PC-3 (cell line): ENCODE data around the gene TAF10.

Experiments used
- EZH2 ChIP-seq: fragments of 300-600 bp; sonication (generic); IDR thresholded peaks from one replicate; pipeline ENCODE4 v1.6.1; 2017; ENCODE audit warnings: antibody characterized with exemption, mild to moderate bottlenecking, low read length; ENCODE audit not compliant: unreplicated experiment
- EZH2phosphoT487 ChIP-seq: fragments of 300-600 bp; sonication (generic); IDR thresholded peaks from 2 replicates; pipeline ENCODE4 v1.6.1; 2018; ENCODE audit warnings: mild to moderate bottlenecking, antibody characterized with exemption, low read length, borderline replicate concordance
- TF ChIP-seq, protein P1 (sequence below): fragments of 300-600 bp; sonication (generic); conservative IDR thresholded peaks from 2 replicates; pipeline ENCODE4 v1.5.1; 2017; ENCODE audit warnings: antibody characterized with exemption, low read depth, mild to moderate bottlenecking, low read length

- TF ChIP-seq, protein P1, sequence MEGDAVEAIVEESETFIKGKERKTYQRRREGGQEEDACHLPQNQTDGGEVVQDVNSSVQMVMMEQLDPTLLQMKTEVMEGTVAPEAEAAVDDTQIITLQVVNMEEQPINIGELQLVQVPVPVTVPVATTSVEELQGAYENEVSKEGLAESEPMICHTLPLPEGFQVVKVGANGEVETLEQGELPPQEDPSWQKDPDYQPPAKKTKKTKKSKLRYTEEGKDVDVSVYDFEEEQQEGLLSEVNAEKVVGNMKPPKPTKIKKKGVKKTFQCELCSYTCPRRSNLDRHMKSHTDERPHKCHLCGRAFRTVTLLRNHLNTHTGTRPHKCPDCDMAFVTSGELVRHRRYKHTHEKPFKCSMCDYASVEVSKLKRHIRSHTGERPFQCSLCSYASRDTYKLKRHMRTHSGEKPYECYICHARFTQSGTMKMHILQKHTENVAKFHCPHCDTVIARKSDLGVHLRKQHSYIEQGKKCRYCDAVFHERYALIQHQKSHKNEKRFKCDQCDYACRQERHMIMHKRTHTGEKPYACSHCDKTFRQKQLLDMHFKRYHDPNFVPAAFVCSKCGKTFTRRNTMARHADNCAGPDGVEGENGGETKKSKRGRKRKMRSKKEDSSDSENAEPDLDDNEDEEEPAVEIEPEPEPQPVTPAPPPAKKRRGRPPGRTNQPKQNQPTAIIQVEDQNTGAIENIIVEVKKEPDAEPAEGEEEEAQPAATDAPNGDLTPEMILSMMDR: no peak
- TF ChIP-seq EZH2phosphoT487 (no peak), EZH2 (no peak)
These were observed 41.2 kb downstream of the TAF10 start for GRCh38 chr11:6570691-6571427.
